Lung (tissue), 12 donors: Measurements from ENCODE around the gene IL1B. TPM values are rescaled to one million over a fixed set of nuclear protein-coding genes. Genes with fewer than 3 reads are reported as not detected.

Experiments
- ATAC-seq: fragments of 200-7000 bp; cut with Tn5 transposase; one replicate; pipeline ENCODE4 v1.9.1; 2020; ENCODE audit warnings: moderate number of reproducible peaks; ENCODE audit not compliant: insufficient read depth, low FRiP score
- DNase-seq, 3 donors: peaks; one replicate each; pipeline ENCODE4 v3.0.0-alpha.2; 2013 to 2017
- H3K27ac ChIP-seq, 2 donors: one replicate each; pipeline ENCODE4 v1.5.1; 2013; ENCODE audit warnings: mild to moderate bottlenecking in 2 of 2, moderate library complexity in 2 of 2, control low read depth in 1 of 2, inconsistent platforms in 1 of 2, low read depth in 1 of 2, low read length in 1 of 2
- H3K27me3 ChIP-seq, 3 donors: one replicate each; pipeline ENCODE4 v1.5.1; 2013; ENCODE audit warnings: low read length in 2 of 3; ENCODE audit not compliant: control insufficient read depth in 3 of 3, insufficient read depth in 3 of 3
- H3K36me3 ChIP-seq, 4 donors: one replicate each; pipeline ENCODE4 v1.5.1; 2013; ENCODE audit warnings: low read length in 4 of 4, mild to moderate bottlenecking in 1 of 4, moderate library complexity in 1 of 4; ENCODE audit not compliant: control insufficient read depth in 4 of 4, insufficient read depth in 4 of 4
- H3K4me1 ChIP-seq, 5 donors: one replicate each; pipeline ENCODE4 v1.5.1; 2013; ENCODE audit warnings: low read length in 5 of 5, mild to moderate bottlenecking in 2 of 5, moderate library complexity in 1 of 5; ENCODE audit not compliant: control insufficient read depth in 5 of 5, insufficient read depth in 5 of 5
- H3K4me3 ChIP-seq: one replicate; pipeline ENCODE4 v1.5.1; 2013; ENCODE audit warnings: mild to moderate bottlenecking, control low read depth, moderate library complexity
- H3K9ac ChIP-seq, 2 donors: one replicate each; pipeline ENCODE4 v1.5.1; 2013; ENCODE audit warnings: low read length in 2 of 2, control low read depth in 1 of 2; ENCODE audit not compliant: insufficient read depth in 1 of 2
- H3K9me3 ChIP-seq, 4 donors: one replicate each; pipeline ENCODE4 v1.5.1; 2013; ENCODE audit warnings: low read length in 3 of 4, mild to moderate bottlenecking in 1 of 4, moderate library complexity in 1 of 4; ENCODE audit not compliant: control insufficient read depth in 4 of 4, insufficient read depth in 3 of 4
- CTCF ChIP-seq: IDR thresholded peaks from 2 replicates; pipeline ENCODE4 v1.5.1; 2012; ENCODE audit warnings: mild to moderate bottlenecking; ENCODE audit errors: control extremely low read depth, extremely low read depth
- WGBS, 2 donors: extraction: QIAGEN DNeasy Blood & Tissue Kit; methylation state at CpG; one replicate each; pipeline ENCODE4 v1.1.7; 2013; 5-methylcytosine and 5-hydroxymethylcytosine counted together
- polyA plus RNA-seq, 2 donors: library from polyadenylated mRNA; stranded (reverse); fragments of 200-250 nt; gene quantifications; one replicate each; pipeline ENCODE4 v1.2.1, GENCODE V29; 2013
- total RNA-seq, 2 donors: library from RNA; depleted of rRNA in 1 of 2; stranded (reverse); fragments of >200 nt in 1 of 2; gene quantifications; one replicate each; pipeline ENCODE4 v1.2.1, GENCODE V29; 2014 to 2021
- donor health status: control.
- donor health status: control.
- donor health status: Bipolar disorder and iron deficiency.
- donor health status: healthy.
- donor health status: DM: yes; HTN: yes; CAD: no.

IL1B gene
- total and polyA plus RNA-seq, 4 donors = 3.8 to 482 (median 13.2) TPM

DNA sequence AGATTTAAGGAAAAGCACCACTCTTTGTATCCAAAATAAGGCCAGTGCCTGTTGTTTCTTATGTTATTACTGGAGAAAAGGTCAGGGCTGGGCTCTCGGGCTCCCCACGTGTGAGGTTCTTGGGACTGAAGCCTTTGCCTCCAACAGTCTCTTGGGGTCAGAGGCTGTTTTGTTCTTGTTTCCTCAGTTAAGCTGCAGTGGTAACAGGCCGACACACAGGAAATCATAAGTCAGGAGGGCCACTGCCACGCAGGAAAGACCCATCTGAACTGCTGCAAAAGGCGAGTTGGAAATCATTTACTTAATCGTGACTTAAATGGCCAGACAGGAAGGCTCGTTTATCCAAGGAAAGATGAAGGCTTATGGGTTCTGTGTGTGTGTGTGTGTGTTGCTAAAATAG lies 44.1 kb upstream of the IL1B start:
- no peak for ATAC-seq
- no peak overlapping the region for H3K9ac ChIP-seq
- WGBS, 2 donors = 51 to 57% methylated on average over 7 of the region's 7 CpGs

GRCh38 chr2:112880091-112880531 lies 43.5 kb upstream of the IL1B start:
- no peaks in the 10 kb centered on the region for H3K4me1 ChIP-seq
- ATAC-seq = no peak
- no peak overlapping the region for H3K4me3 ChIP-seq
- no peak for TF ChIP-seq CTCF
- no peak overlapping the region for H3K27ac ChIP-seq
- no peak for DNase-seq
- H3K9ac ChIP-seq = no peak overlapping the region
- H3K27me3 ChIP-seq = no peaks in the 10 kb centered on the region
- WGBS, 2 donors = 91 to 95% methylated on average over 5 of the region's 5 CpGs
- H3K36me3 ChIP-seq = no peaks in the 10 kb centered on the region
- no peaks in the 10 kb centered on the region for H3K9me3 ChIP-seq

More for the DNA sequence above, 44.1 kb upstream of the IL1B start:
- H3K27me3 ChIP-seq = no peaks in the 10 kb centered on the region
- no peaks in the 10 kb centered on the region for H3K9me3 ChIP-seq
- H3K27ac ChIP-seq = no peak overlapping the region
- no peak for DNase-seq
- no peaks in the 10 kb centered on the region for H3K36me3 ChIP-seq
- H3K4me3 ChIP-seq = no peak overlapping the region
- no peak for TF ChIP-seq CTCF
- no peaks in the 10 kb centered on the region for H3K4me1 ChIP-seq

DNA sequence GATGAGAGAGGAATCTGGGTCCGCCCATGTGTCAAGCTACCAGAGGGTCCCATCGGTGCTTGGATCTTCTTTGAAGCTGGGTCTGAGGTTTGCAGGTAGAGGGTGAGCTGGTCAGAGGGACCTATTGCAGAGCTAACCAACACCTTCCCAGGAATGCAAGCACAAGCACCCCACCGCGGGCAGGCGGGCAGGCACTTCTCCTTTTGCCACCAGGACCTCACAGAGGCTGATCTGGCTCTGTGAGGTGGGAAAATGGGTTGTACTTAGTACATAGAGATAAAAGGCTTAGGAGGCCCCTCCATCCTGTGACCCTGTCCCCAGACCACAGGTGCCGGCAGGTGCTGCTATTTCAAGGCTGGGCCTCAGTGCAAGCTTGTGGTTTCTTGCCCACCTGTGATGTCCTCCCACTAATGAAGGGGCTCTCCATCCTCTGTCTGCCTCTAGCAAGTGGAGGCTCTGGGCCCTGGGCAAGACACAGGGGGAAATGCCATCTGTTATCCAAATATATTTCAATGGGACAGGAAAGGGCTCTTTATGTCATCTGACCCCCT lies 43.0 kb upstream of the IL1B start:
- no peak overlapping the region for H3K9ac ChIP-seq
- TF ChIP-seq CTCF = no peak
- 62 to 81% methylated on average over 6 of the region's 6 CpGs for WGBS, 2 donors
- H3K4me3 ChIP-seq = no peak overlapping the region
- H3K9me3 ChIP-seq = no peaks in the 10 kb centered on the region
- no peaks in the 10 kb centered on the region for H3K36me3 ChIP-seq
- H3K27ac ChIP-seq = no peak overlapping the region
- H3K4me1 ChIP-seq = no peaks in the 10 kb centered on the region
- DNase-seq = no peak
- ATAC-seq = no peak
- H3K27me3 ChIP-seq = no peaks in the 10 kb centered on the region

DNA sequence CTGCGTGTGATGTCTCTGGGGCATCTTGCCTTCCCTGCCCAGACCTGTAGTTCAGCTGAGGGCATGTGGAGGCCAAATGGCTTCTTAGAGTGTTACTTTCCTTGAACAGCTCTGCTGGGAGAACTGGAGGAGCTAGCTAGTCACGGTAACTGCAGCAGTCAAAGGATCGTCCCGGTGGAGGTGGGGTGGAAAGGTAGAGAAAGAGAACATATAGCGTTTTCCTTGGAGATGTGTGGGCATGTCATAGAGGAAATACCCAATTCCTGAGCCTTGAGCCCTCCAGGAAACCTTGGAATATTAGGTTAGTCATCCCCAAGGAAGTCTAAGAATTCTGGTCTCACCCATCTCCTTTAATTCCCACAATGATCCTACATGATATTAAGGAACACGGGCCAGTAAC lies 40.8 kb upstream of the IL1B start:
- DNase-seq (no peak), ATAC-seq (no peak)
- Histone ChIP-seq H3K9ac (no peak overlapping the region), H3K36me3 (no peaks in the 10 kb centered on the region), H3K9me3 (no peaks in the 10 kb centered on the region), H3K4me3 (no peak overlapping the region), H3K4me1 (no peaks in the 10 kb centered on the region), H3K27me3 (no peaks in the 10 kb centered on the region), H3K27ac (no peak overlapping the region)
- 96 to 98% methylated on average over 6 of the region's 6 CpGs for WGBS, 2 donors
- no peak for TF ChIP-seq CTCF
